HS-5 (cell line): Measurements from ENCODE around the gene TAS2R40.

Experiments
- DNase-seq: peaks from one replicate; pipeline ENCODE4 v3.0.0-alpha.2; 2012; ENCODE audit warnings: low read depth

Gene TAS2R40

GRCh38 chr7:143225047-143225446 lies 3.2 kb downstream of the TAS2R40 start:
- no peak for DNase-seq

GRCh38 chr7:143227806-143228205 lies 6.0 kb downstream of the TAS2R40 start:
- no peak for DNase-seq

- no peak for DNase-seq
Measured at GRCh38 chr7:143229054-143229790, 7.4 kb downstream of the TAS2R40 start.

GRCh38 chr7:143230602-143231457 lies 9.0 kb downstream of the TAS2R40 start:
- no peak for DNase-seq

- DNase-seq = no peak
Measured at GRCh38 chr7:143233816-143234532, 12.1 kb downstream of the TAS2R40 start.

GRCh38 chr7:143234533-143234875 lies 12.7 kb downstream of the TAS2R40 start:
- no peak for DNase-seq

- no peak for DNase-seq
Measured at GRCh38 chr7:143235561-143235960, 13.7 kb downstream of the TAS2R40 start.

- no peak for DNase-seq
Measured at GRCh38 chr7:143236408-143236990, 14.7 kb downstream of the TAS2R40 start.

GRCh38 chr7:143237366-143237765 lies 15.5 kb downstream of the TAS2R40 start:
- no peak for DNase-seq

- DNase-seq = no peak
Measured at GRCh38 chr7:143238289-143238980, 16.6 kb downstream of the TAS2R40 start.

GRCh38 chr7:143239813-143240212 lies 18.0 kb downstream of the TAS2R40 start:
- DNase-seq = no peak

GRCh38 chr7:143240291-143241168 lies 18.7 kb downstream of the TAS2R40 start:
- peak; percentile 41 for DNase-seq

- DNase-seq = no peak
Measured at GRCh38 chr7:143242306-143242705, 20.5 kb downstream of the TAS2R40 start.

- no peak for DNase-seq
Measured at GRCh38 chr7:143243111-143243510, 21.3 kb downstream of the TAS2R40 start.

- DNase-seq = no peak
Measured at GRCh38 chr7:143243614-143244013, 21.8 kb downstream of the TAS2R40 start.

GRCh38 chr7:143244321-143244720 lies 22.5 kb downstream of the TAS2R40 start:
- DNase-seq = no peak

GRCh38 chr7:143245123-143245522 lies 23.3 kb downstream of the TAS2R40 start:
- peak; percentile 28 for DNase-seq

GRCh38 chr7:143247372-143247771 lies 25.5 kb downstream of the TAS2R40 start:
- no peak for DNase-seq

GRCh38 chr7:143248761-143249354 lies 27.0 kb downstream of the TAS2R40 start:
- DNase-seq = no peak

GRCh38 chr7:143250199-143250598 lies 28.4 kb downstream of the TAS2R40 start:
- no peak for DNase-seq
